22Rv1 (cell line): Measurements from ENCODE around the gene LGALS3BP.
A peak's percentile ranks its signal among the peaks of the same experiment; 100 is the strongest.

Experiments used
- H3K27ac ChIP-seq: fragments of 450-650 bp; 2 replicates; pipeline ENCODE4 v1.5.1; 2017
- ZFX ChIP-seq: fragments of 450-650 bp; IDR thresholded peaks from 2 replicates; pipeline ENCODE4 v1.6.1; 2017; ENCODE audit warnings: antibody characterized with exemption, borderline replicate concordance
- TF ChIP-seq, protein P1 (sequence below): fragments of 450-650 bp; IDR thresholded peaks from 2 replicates; pipeline ENCODE4 v1.5.1; 2017; ENCODE audit warnings: mild to moderate bottlenecking

LGALS3BP gene

DNA sequence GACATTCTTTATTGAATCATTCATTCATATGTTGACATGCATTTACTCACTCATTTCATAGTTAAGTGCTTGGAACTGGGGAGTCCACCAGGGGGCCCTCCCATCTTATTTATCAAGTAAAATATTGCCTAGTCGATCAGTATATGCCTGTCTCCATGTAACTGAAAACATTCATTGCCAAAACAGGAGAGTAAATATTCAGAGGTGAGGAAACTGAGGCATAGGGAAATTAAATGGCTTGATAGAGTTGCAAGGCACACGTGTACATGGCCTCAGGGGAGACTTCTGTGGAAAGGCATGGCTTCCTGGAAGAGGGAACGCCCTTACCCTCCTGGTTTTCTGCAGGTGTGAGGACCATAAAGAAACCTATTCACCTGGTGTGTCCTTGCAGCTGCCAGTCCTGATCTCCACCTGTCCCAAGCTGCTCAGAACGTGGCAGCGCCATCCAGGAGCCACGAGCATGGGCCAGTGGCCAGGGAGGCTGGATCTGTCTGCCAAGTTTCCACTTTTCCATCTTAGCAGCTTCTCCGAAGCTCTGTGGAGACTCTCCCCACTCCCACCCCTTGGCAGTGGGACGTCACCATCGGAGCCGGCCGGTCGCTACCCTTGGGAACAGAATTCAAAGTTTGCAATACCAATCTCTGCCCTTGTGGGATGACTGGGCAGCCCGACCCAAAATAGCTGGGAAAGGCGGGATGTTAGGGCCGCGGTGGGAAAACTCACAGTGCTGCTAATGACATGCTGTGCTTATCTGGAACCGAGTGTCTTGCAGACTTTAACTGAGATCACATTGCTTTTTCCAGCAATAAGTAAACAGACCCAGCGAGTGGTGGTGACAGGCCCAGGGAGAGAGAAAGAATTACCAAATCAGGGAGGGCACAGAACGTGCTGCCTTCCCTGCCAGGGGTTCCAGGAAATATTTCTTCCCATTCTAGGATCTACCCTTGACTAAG, 40.2 kb upstream of the LGALS3BP start:
- no peak for TF ChIP-seq ZFX
- TF ChIP-seq, protein P1, sequence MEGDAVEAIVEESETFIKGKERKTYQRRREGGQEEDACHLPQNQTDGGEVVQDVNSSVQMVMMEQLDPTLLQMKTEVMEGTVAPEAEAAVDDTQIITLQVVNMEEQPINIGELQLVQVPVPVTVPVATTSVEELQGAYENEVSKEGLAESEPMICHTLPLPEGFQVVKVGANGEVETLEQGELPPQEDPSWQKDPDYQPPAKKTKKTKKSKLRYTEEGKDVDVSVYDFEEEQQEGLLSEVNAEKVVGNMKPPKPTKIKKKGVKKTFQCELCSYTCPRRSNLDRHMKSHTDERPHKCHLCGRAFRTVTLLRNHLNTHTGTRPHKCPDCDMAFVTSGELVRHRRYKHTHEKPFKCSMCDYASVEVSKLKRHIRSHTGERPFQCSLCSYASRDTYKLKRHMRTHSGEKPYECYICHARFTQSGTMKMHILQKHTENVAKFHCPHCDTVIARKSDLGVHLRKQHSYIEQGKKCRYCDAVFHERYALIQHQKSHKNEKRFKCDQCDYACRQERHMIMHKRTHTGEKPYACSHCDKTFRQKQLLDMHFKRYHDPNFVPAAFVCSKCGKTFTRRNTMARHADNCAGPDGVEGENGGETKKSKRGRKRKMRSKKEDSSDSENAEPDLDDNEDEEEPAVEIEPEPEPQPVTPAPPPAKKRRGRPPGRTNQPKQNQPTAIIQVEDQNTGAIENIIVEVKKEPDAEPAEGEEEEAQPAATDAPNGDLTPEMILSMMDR, result peak; percentile 51
- no peak overlapping the region for H3K27ac ChIP-seq

DNA sequence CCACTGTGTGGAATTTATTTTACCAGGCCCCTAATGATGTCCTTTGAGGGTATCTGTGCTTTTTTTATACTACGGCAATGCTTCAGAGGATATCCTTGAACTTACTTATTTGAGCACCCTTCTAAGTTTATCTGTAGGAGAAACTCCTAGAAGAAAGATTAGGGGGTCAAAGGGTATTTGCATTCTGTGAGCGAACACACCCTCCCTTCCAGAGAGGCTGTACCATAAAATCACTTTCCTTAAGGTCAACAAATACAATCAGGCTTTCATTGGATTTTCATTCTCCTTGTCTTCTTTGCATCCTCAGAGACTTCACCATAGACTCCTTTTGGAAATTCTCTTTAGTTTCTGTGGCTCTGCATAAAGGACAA, 39.5 kb upstream of the LGALS3BP start:
- H3K27ac ChIP-seq, result no peak overlapping the region
- TF ChIP-seq, protein P1, result no peak
- no peak for TF ChIP-seq ZFX

DNA sequence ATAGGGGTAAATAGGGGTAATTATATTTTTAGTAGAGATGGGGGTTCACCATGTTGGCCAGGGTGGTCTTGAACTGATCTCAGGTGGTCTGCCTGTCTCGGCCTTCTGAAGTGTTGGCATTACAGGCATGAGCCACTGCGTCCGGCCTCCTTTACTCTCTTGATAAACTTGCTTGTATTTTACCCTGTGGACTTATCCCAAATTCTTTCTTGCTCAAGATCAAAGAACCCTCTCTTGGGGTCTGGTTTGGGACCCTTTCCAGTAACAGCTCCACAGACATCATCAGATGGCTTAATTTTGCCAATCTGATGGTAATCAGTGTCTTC, 38.6 kb upstream of the LGALS3BP start:
- TF ChIP-seq, protein P1, result no peak
- TF ChIP-seq ZFX, result no peak
- no peak overlapping the region for H3K27ac ChIP-seq

DNA sequence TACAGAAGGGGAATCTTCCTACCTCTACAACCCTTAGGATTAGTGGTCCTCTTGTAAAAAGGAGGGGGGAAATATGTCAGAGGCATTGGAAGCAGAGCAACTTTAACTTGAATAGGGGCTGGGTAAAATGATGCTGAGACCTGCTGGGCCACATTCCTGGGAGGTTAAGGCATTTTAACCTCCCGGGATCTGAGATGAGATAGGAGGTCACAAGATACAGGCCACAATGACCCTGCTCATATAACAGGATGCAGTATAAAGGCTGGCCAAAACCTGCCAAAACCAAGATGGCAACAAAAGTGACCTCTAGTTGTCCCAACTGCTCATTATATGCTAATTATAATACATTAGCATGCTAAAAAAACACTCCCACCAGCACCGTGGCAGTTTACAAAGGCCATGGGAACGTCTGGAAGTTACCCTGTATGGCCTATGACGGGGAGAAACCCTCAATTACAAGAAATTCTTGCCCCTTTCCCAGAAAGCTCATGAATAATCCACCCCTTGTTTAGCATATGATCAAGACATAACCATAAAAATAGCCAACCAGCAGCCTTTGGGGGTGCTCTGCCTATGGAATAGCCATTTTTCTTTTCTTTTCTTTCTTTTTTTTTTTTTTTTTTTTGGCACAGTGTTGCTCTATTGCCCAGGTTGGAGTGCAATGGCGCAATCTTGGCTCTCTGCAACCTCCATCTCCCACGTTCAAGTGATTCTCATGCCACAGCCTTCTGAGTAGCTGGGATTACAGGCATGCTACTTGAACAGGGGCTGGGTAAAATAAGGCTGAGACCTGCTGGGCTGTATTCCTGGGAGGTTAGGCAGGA, 38.0 kb upstream of the LGALS3BP start:
- TF ChIP-seq, protein P1, result no peak
- TF ChIP-seq ZFX, result no peak
- H3K27ac ChIP-seq, result no peak overlapping the region

DNA sequence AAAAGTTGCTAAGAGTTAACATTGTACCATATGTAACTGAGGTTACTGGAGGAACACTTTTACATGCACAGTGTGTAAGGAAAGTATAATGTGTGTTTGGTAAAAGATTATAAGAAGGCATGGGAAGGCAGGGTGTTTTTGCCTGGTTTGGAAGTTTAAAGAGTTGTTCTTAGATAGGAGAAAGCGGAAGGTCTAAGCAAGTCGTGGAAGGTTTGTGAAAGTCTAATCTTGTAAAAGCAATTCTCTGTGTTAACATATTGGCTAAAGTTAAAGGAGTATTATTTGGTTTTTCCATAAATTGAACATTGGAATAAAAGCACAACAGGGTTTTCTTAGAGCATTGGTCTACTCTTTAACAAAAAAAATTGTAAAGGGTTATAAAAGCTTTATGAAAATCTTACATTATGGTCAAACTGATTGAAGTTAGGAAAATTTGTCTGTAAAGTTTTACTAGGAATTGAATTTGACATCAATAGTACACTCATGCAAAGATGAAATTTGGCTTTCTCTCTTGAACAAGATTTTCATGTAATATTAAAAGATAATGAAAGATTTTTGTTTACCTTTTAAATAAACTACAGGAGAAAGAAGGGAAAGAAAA, 34.5 kb upstream of the LGALS3BP start:
- no peak for TF ChIP-seq ZFX
- TF ChIP-seq, protein P1, result no peak

DNA sequence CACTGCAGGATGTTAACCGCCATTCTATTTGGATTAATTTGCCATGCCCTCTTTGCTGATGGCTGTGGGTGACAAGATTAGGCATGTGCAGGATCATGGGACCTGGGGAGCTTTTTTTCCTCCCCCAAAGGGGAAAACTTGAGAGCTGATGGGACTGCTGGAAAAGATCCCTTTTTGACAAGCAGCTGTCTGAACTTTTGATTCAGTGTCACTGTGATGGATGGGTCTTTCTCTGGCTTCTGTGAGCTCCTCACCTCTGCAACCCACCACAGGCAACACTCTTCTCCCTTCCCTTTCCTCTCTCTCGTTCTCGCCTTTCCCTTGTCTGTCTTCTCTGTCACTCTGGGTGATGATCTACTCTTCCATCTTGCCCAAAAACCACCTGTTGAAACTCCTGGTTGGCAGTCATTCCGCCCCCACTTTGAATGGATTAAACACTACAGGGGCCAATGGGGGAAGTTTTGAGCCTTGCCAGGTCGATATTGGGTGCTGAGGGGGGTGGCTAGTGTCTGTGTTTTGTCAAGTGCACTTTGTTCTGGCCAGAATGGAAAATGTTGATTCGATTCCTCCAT, 32.9 kb upstream of the LGALS3BP start:
- TF ChIP-seq ZFX, result no peak
- TF ChIP-seq, protein P1, result no peak
- no peak overlapping the region for H3K27ac ChIP-seq

More for the DNA sequence above, 34.5 kb upstream of the LGALS3BP start:
- no peak overlapping the region for H3K27ac ChIP-seq
